ENCODE data around the gene KPTN. TPM values are rescaled to one million over a fixed set of nuclear protein-coding genes. Genes with fewer than 3 reads are reported as not detected.

Gene KPTN
- total and polyA plus RNA-seq, 7 experiments from 2014 or later, result 4.4 to 9.2 (median 6.7) TPM

- Mint-ChIP-seq H3K9me3 (no peaks in the 10 kb centered on the region), H3K4me3 (no peak overlapping the region), H3K36me3 (peaks cover 0 to 20% (median 4%) of the 10 kb centered on the region in 5 donors), H3K4me1 (peaks cover 11 to 48% (median 27%) of the 10 kb centered on the region in 7 donors), H3K27me3 (no peaks in the 10 kb centered on the region), H3K27ac (no peak overlapping the region)
- no peak overlapping the region for H3K27ac ChIP-seq (ENCODE audit: low read depth, low read length)
- CTCF ChIA-PET, result interaction anchor here (0.9 kb wide), 1 partner anchor 9 kb away, joined by 5 read pairs; the partner anchor contains the start of gene NAPA
- DNase-seq (peak in 1 of 9 donors; percentile 1), ATAC-seq (no peak)
- H3K27me3 ChIP-seq (ENCODE audit: control insufficient read depth in 2 of 2, insufficient read depth in 2 of 2, low read length in 2 of 2), result no peaks in the 10 kb centered on the region
- intact Hi-C loops (cut with micrococcal nuclease), result no loop called here
- no peaks in the 10 kb centered on the region for H3K9me3 ChIP-seq (ENCODE audit: control insufficient read depth in 2 of 3, low read length in 3 of 3)
- no peak overlapping the region for H3K4me3 ChIP-seq (ENCODE audit: low read length)
- peaks cover 0 to 74% (median 12%) of the 10 kb centered on the region in 3 experiments for H3K36me3 ChIP-seq (ENCODE audit: control insufficient read depth in 2 of 3, insufficient read depth in 3 of 3, low read length in 3 of 3)
- POLR2A ChIA-PET, result no interaction called here
- H3K4me1 ChIP-seq (ENCODE audit: control insufficient read depth in 2 of 2, insufficient read depth in 2 of 2, low read length in 2 of 2), result peaks cover 8 to 18% of the 10 kb centered on the region in 2 donors
These were observed 22.4 kb upstream of the KPTN start for GRCh38 chr19:47506459-47506858.

GRCh38 chr19:47505506-47505905 is 21.5 kb upstream of the KPTN start:
- peaks cover 0 to 22% (median 4%) of the 10 kb centered on the region in 5 donors for H3K36me3 Mint-ChIP-seq
- H3K9me3 ChIP-seq (ENCODE audit: control insufficient read depth in 2 of 3, low read length in 3 of 3), result no peaks in the 10 kb centered on the region
- H3K27ac ChIP-seq (ENCODE audit: low read depth, low read length), result no peak overlapping the region
- ATAC-seq (no peak), DNase-seq (peak in 1 of 9 donors; percentile 3)
- no peaks in the 10 kb centered on the region for H3K27me3 ChIP-seq (ENCODE audit: control insufficient read depth in 2 of 2, insufficient read depth in 2 of 2, low read length in 2 of 2)
- H3K4me3 ChIP-seq (ENCODE audit: low read length), result no peak overlapping the region
- no peaks in the 10 kb centered on the region for H3K27me3 Mint-ChIP-seq
- H3K4me3 Mint-ChIP-seq, result no peak overlapping the region
- intact Hi-C loops (cut with micrococcal nuclease), result no loop called here
- H3K4me1 Mint-ChIP-seq, result peaks cover 11 to 42% (median 21%) of the 10 kb centered on the region in 7 donors
- ChIA-PET CTCF (no interaction called here), POLR2A (interaction anchor here (0.7 kb wide), 1 partner anchor 233 kb away, joined by 3 read pairs; no protein-coding TSS in a partner anchor)
- no peaks in the 10 kb centered on the region for H3K9me3 Mint-ChIP-seq
- H3K4me1 ChIP-seq (ENCODE audit: control insufficient read depth in 2 of 2, insufficient read depth in 2 of 2, low read length in 2 of 2), result peaks cover 5 to 9% of the 10 kb centered on the region in 2 donors
- peaks cover 0 to 75% (median 12%) of the 10 kb centered on the region in 3 experiments for H3K36me3 ChIP-seq (ENCODE audit: control insufficient read depth in 2 of 3, insufficient read depth in 3 of 3, low read length in 3 of 3)
- H3K27ac Mint-ChIP-seq, result no peak overlapping the region

DNA sequence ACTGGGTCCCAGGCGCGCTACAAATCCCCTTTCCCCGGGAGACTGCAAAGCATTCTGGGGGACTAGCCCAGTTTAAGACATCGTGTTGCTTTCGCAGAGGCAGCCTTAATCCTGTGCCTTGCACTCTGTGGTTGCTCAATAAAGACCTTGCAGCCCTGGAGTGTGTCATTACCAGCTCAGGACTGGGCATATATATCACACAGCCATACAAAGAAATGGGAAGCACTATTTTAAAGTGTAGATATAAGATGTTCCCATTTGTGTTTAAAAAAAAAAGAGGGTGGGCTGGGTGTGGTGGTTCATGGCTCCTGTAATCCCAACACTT is 19.8 kb upstream of the KPTN start:
- Histone ChIP-seq H3K27me3 (ENCODE audit: control insufficient read depth in 2 of 2, insufficient read depth in 2 of 2, low read length in 2 of 2) (no peaks in the 10 kb centered on the region), H3K4me3 (ENCODE audit: low read length) (no peak overlapping the region), H3K36me3 (ENCODE audit: control insufficient read depth in 2 of 3, insufficient read depth in 3 of 3, low read length in 3 of 3) (peaks cover 0 to 79% (median 12%) of the 10 kb centered on the region in 3 experiments), H3K9me3 (ENCODE audit: control insufficient read depth in 2 of 3, low read length in 3 of 3) (no peaks in the 10 kb centered on the region), H3K27ac (ENCODE audit: low read depth, low read length) (no peak overlapping the region), H3K4me1 (ENCODE audit: control insufficient read depth in 2 of 2, insufficient read depth in 2 of 2, low read length in 2 of 2) (peaks cover 5 to 8% of the 10 kb centered on the region in 2 donors)
- ATAC-seq, result no peak
- intact Hi-C loops (cut with micrococcal nuclease), result no loop called here
- Mint-ChIP-seq H3K27me3 (no peaks in the 10 kb centered on the region), H3K27ac (no peak overlapping the region), H3K4me3 (no peak overlapping the region), H3K9me3 (no peaks in the 10 kb centered on the region), H3K36me3 (peaks cover 0 to 31% (median 4%) of the 10 kb centered on the region in 5 donors), H3K4me1 (peaks cover 0 to 31% (median 4%) of the 10 kb centered on the region in 7 donors)
- no peak for DNase-seq
- ChIA-PET CTCF (no interaction called here), POLR2A (no interaction called here)

- Mint-ChIP-seq H3K27ac (peak overlapping the region in 1 of 9 donors; percentile 14), H3K36me3 (peaks cover 0 to 31% (median 4%) of the 10 kb centered on the region in 5 donors), H3K4me3 (no peak overlapping the region), H3K9me3 (no peaks in the 10 kb centered on the region), H3K27me3 (no peaks in the 10 kb centered on the region), H3K4me1 (peaks cover 0 to 30% (median 3%) of the 10 kb centered on the region in 7 donors)
- ATAC-seq (no peak), DNase-seq (no peak)
- H3K27me3 ChIP-seq (ENCODE audit: control insufficient read depth in 2 of 2, insufficient read depth in 2 of 2, low read length in 2 of 2), result no peaks in the 10 kb centered on the region
- CTCF ChIA-PET, result no interaction called here
- H3K36me3 ChIP-seq (ENCODE audit: control insufficient read depth in 2 of 3, insufficient read depth in 3 of 3, low read length in 3 of 3), result peaks cover 0 to 85% (median 12%) of the 10 kb centered on the region in 3 experiments
- H3K9me3 ChIP-seq (ENCODE audit: control insufficient read depth in 2 of 3, low read length in 3 of 3), result no peaks in the 10 kb centered on the region
- peaks cover 3 to 5% of the 10 kb centered on the region in 2 donors for H3K4me1 ChIP-seq (ENCODE audit: control insufficient read depth in 2 of 2, insufficient read depth in 2 of 2, low read length in 2 of 2)
- intact Hi-C loops (cut with micrococcal nuclease), result no loop called here
- H3K4me3 ChIP-seq (ENCODE audit: low read length), result no peak overlapping the region
- H3K27ac ChIP-seq (ENCODE audit: low read depth, low read length), result no peak overlapping the region
- POLR2A ChIA-PET, result interaction anchor here (0.9 kb wide), 1 partner anchor 97 kb away, joined by 3 read pairs; no protein-coding TSS in a partner anchor
These were observed 19.3 kb upstream of the KPTN start for GRCh38 chr19:47503130-47503825.

DNA sequence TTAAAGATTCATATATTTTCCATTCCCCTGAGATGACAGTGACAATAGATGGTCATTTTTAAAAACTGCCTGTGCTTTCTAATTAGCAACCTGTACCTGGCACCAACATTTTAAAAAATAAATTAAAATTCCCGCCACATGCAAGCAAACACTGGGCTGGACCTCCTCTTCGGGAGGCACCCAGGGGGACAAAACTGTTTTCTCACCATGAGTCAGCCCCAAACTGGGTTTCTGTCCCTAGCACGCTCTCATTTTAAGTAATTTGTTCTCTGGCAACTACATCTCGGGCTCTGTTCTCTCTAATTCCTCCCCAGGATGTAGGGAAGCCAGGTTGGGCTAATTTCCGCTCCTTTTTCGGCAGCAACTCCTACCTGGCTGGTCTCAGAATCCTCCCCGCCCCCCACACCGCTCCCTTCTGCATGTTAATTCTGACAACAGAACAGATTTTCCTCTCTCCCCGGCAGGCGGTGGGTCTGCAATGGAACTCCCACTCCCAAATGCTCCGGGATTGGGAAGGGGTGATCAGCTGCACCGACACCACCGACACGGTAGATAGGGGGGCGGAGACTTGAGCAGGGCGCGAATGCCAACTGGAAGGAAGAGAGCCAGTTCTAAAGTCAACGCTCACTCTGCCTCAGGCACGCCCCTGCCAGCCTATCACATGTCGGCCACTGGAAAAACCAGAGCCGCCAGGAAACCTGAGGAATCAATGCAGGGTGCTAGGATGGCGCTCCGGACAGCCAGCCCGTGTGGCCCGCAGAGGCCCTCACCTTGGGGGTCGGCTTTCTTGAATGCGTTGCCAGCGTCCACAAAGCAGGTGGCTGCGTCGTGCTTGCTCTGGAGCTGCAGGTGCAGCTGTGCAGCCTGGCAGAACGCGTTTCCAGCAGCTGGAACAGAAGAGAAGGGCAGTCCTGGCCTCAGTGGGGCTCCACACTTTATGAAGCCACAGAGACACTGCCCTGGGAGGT is 16.1 kb upstream of the KPTN start:
- Mint-ChIP-seq H3K4me3 (no peak overlapping the region), H3K27ac (no peak overlapping the region), H3K4me1 (peaks cover 0 to 47% (median 18%) of the 10 kb centered on the region in 7 donors), H3K36me3 (peaks cover 0 to 35% (median 4%) of the 10 kb centered on the region in 5 donors), H3K9me3 (no peaks in the 10 kb centered on the region), H3K27me3 (no peaks in the 10 kb centered on the region)
- Histone ChIP-seq H3K27ac (ENCODE audit: low read depth, low read length) (no peak overlapping the region), H3K9me3 (ENCODE audit: control insufficient read depth in 2 of 3, low read length in 3 of 3) (no peaks in the 10 kb centered on the region), H3K27me3 (ENCODE audit: control insufficient read depth in 2 of 2, insufficient read depth in 2 of 2, low read length in 2 of 2) (no peaks in the 10 kb centered on the region), H3K36me3 (ENCODE audit: control insufficient read depth in 2 of 3, insufficient read depth in 3 of 3, low read length in 3 of 3) (peaks cover 0 to 92% (median 15%) of the 10 kb centered on the region in 3 experiments), H3K4me3 (ENCODE audit: low read length) (no peak overlapping the region), H3K4me1 (ENCODE audit: control insufficient read depth in 2 of 2, insufficient read depth in 2 of 2, low read length in 2 of 2) (no peaks in the 10 kb centered on the region)
- intact Hi-C loops (cut with micrococcal nuclease), result no loop called here
- POLR2A ChIA-PET, result no interaction called here
- CTCF ChIA-PET, result no interaction called here
- ATAC-seq, result no peak
- no peak for DNase-seq

- Mint-ChIP-seq H3K4me1 (peaks cover 0 to 42% (median 18%) of the 10 kb centered on the region in 7 donors), H3K9me3 (no peaks in the 10 kb centered on the region), H3K4me3 (no peak overlapping the region), H3K27ac (no peak overlapping the region), H3K36me3 (peaks cover 0 to 30% (median 4%) of the 10 kb centered on the region in 5 donors), H3K27me3 (no peaks in the 10 kb centered on the region)
- H3K9me3 ChIP-seq (ENCODE audit: control insufficient read depth in 2 of 3, low read length in 3 of 3), result no peaks in the 10 kb centered on the region
- H3K36me3 ChIP-seq (ENCODE audit: control insufficient read depth in 2 of 3, insufficient read depth in 3 of 3, low read length in 3 of 3), result peaks cover 0 to 93% (median 15%) of the 10 kb centered on the region in 3 experiments
- DNase-seq (no peak), ATAC-seq (no peak)
- H3K4me3 ChIP-seq (ENCODE audit: low read length), result no peak overlapping the region
- ChIA-PET POLR2A (no interaction called here), CTCF (interaction anchor here (0.6 kb wide), 1 partner anchor 318 kb away, joined by 3 read pairs; no protein-coding TSS in a partner anchor)
- intact Hi-C loops (cut with micrococcal nuclease), result no loop called here
- H3K27me3 ChIP-seq (ENCODE audit: control insufficient read depth in 2 of 2, insufficient read depth in 2 of 2, low read length in 2 of 2), result no peaks in the 10 kb centered on the region
- H3K27ac ChIP-seq (ENCODE audit: low read depth, low read length), result no peak overlapping the region
- H3K4me1 ChIP-seq (ENCODE audit: control insufficient read depth in 2 of 2, insufficient read depth in 2 of 2, low read length in 2 of 2), result no peaks in the 10 kb centered on the region
These were observed 15.4 kb upstream of the KPTN start for GRCh38 chr19:47499371-47499770.

All from naive thymus-derived CD4-positive, alpha-beta T cell (primary cell).